AG04450 (cell line): Measurements from ENCODE around the gene PLCH2. TPM values are rescaled to one million over a fixed set of nuclear protein-coding genes. Genes with fewer than 3 reads are reported as not detected.

Source experiments
- CTCF ChIA-PET: fragments of 300-600, 350-600 bp; formaldehyde crosslinking; extraction: SDS; loops from one replicate; lab custom pipeline; 2022; ENCODE audit warnings: antibody characterized with exemption, inconsistent platforms; lab: Charles Lee
- POLR2A ChIA-PET: fragments of 350-600 bp; formaldehyde crosslinking; extraction: SDS; loops from one replicate; lab custom pipeline; 2021; ENCODE audit warnings: antibody characterized with exemption, inconsistent platforms; lab: Yijun Ruan, JAX
- DNase-seq: peaks from one replicate; pipeline ENCODE4 v3.0.0-alpha.2; 2011; ENCODE audit warnings: low read depth, low spot score
- H3K27ac ChIP-seq: one replicate; pipeline ENCODE4 v1.5.1; 2012; ENCODE audit warnings: low read depth, low read length, control low read depth
- H3K27me3 ChIP-seq: one replicate; pipeline ENCODE4 v1.6.0; 2012; ENCODE audit warnings: low read length; ENCODE audit not compliant: control insufficient read depth, insufficient read depth
- H3K4me3 ChIP-seq: 2 replicates; pipeline ENCODE4 v1.5.1; 2011; ENCODE audit warnings: mild to moderate bottlenecking, low read depth, low read length, control low read depth
- H3K9me3 ChIP-seq: 2 replicates; pipeline ENCODE4 v1.5.1; 2012; ENCODE audit warnings: low read length; ENCODE audit not compliant: control insufficient read depth, insufficient read depth
- polyA plus RNA-seq: library from polyadenylated mRNA; depleted of rRNA; stranded (reverse); fragments of >200 nt; gene quantifications from 2 replicates; pipeline ENCODE4 v1.2.3, GENCODE V29; 2011
- TF ChIP-seq, protein P1 (sequence below): IDR thresholded peaks from 2 replicates; pipeline ENCODE4 v1.5.1; 2011; ENCODE audit warnings: low read depth, low read length, control low read depth, inconsistent platforms

The PLCH2 gene
- polyA plus RNA-seq, 1 experiment = 0.06 TPM

- no peak for DNase-seq
- TF ChIP-seq, protein P1, sequence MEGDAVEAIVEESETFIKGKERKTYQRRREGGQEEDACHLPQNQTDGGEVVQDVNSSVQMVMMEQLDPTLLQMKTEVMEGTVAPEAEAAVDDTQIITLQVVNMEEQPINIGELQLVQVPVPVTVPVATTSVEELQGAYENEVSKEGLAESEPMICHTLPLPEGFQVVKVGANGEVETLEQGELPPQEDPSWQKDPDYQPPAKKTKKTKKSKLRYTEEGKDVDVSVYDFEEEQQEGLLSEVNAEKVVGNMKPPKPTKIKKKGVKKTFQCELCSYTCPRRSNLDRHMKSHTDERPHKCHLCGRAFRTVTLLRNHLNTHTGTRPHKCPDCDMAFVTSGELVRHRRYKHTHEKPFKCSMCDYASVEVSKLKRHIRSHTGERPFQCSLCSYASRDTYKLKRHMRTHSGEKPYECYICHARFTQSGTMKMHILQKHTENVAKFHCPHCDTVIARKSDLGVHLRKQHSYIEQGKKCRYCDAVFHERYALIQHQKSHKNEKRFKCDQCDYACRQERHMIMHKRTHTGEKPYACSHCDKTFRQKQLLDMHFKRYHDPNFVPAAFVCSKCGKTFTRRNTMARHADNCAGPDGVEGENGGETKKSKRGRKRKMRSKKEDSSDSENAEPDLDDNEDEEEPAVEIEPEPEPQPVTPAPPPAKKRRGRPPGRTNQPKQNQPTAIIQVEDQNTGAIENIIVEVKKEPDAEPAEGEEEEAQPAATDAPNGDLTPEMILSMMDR = no peak
- Histone ChIP-seq H3K4me3 (no peak overlapping the region), H3K27me3 (peaks cover 35% of the 10 kb centered on the region), H3K27ac (no peak overlapping the region), H3K9me3 (no peaks in the 10 kb centered on the region; the same call in 1 of the 2 replicates)
- POLR2A ChIA-PET = no interaction called here
- CTCF ChIA-PET = no interaction called here
Observed at GRCh38 chr1:2528611-2528965, 52.5 kb downstream of the PLCH2 start.

- CTCF ChIA-PET = no interaction called here
- TF ChIP-seq, protein P1 = no peak
- Histone ChIP-seq H3K4me3 (no peak overlapping the region), H3K9me3 (no peaks in the 10 kb centered on the region; the same call in 1 of the 2 replicates), H3K27me3 (peaks cover 35% of the 10 kb centered on the region), H3K27ac (no peak overlapping the region)
- DNase-seq = no peak
- POLR2A ChIA-PET = no interaction called here
Observed at GRCh38 chr1:2528966-2529783, 53.1 kb downstream of the PLCH2 start.

- Histone ChIP-seq H3K27me3 (peaks cover 35% of the 10 kb centered on the region), H3K9me3 (no peaks in the 10 kb centered on the region; the same call in 1 of the 2 replicates), H3K27ac (no peak within 1 kb of the TSS), H3K4me3 (no peak within 1 kb of the TSS)
- DNase-seq = no peak
- TF ChIP-seq, protein P1 = no peak
- CTCF ChIA-PET = interaction anchor here (1.4 kb wide), 1 partner anchor 18 kb away, joined by 4 read pairs; no protein-coding TSS in a partner anchor
- POLR2A ChIA-PET = no interaction called here
Observed at GRCh38 chr1:2529784-2530512, 53.9 kb downstream of the PLCH2 start, which contains the start of gene HES5. HES5 (minus strand) TSS chr1:2530263; CDS start chr1:2530164, 99 bp downstream.

GRCh38 chr1:2530513-2531361 lies 54.6 kb downstream of the PLCH2 start:
- H3K27me3 ChIP-seq = peaks cover 35% of the 10 kb centered on the region
- no peak overlapping the region for H3K4me3 ChIP-seq
- ChIA-PET CTCF (interaction anchor here (1.4 kb wide), 1 partner anchor 18 kb away, joined by 4 read pairs; no protein-coding TSS in a partner anchor), POLR2A (no interaction called here)
- H3K27ac ChIP-seq = no peak overlapping the region
- no peak for DNase-seq
- H3K9me3 ChIP-seq = no peaks in the 10 kb centered on the region; the same call in 1 of the 2 replicates
- TF ChIP-seq, protein P1 = no peak
